Measurements from ENCODE around the gene CNTN1.

- TF ChIP-seq CTCF (IDR thresholded peaks at IDR 0.05) (no peak), POLR2A (IDR thresholded peaks at IDR 0.05) (no peak)
These were observed 299.9 kb downstream of the CNTN1 start for GRCh38 chr12:40992158-40992557.

Data from Peyer's patch (tissue), 4 donors.